K562 (cell line): ENCODE results near the gene SLC14A1.

Experiments used
- BCL6 ChIP-seq: fragments of 250-450 bp; sonication (Bioruptor Pico); IDR thresholded peaks from 2 replicates; pipeline ENCODE4 v1.4.0; 2020
- CEBPB ChIP-seq: fragments of 450-650 bp; IDR thresholded peaks from 2 replicates; pipeline ENCODE4 v1.6.1; 2016; ENCODE audit warnings: missing genetic modification characterization, missing compliant biosample characterization
- ETS2 ChIP-seq: IDR thresholded peaks from 2 replicates; pipeline ENCODE4 v1.6.1; 2016; ENCODE audit warnings: borderline replicate concordance, missing genetic modification characterization, mild to moderate bottlenecking, moderate library complexity, missing compliant biosample characterization; ENCODE audit not compliant: poor library complexity, severe bottlenecking
- EZH2 ChIP-seq: IDR thresholded peaks from 2 replicates; pipeline ENCODE4 v1.6.1; 2012; ENCODE audit warnings: low read depth, mild to moderate bottlenecking, inconsistent platforms, low read length, borderline replicate concordance
- GMEB1 ChIP-seq: fragments of 250-450 bp; sonication (Bioruptor Pico); IDR thresholded peaks from 2 replicates; pipeline ENCODE4 v1.4.0; 2020; ENCODE audit warnings: mild to moderate bottlenecking
- NRF1 ChIP-seq, 2 experiments: fragments of 450-650 bp; IDR thresholded peaks in 1 of 2; conservative IDR thresholded peaks in 1 of 2; 2 replicates each; pipeline ENCODE4 v1.6.1; 2014; ENCODE audit warnings: mild to moderate bottlenecking in 2 of 2
- POLR2A ChIP-seq: fragments of 450-650 bp; conservative IDR thresholded peaks from 2 replicates; pipeline ENCODE4 v1.6.1; 2016
- POLR2AphosphoS5 ChIP-seq: IDR thresholded peaks from 2 replicates; pipeline ENCODE4 v1.6.1; 2011; ENCODE audit warnings: mild to moderate bottlenecking, low read depth, low read length, moderate library complexity; ENCODE audit not compliant: control insufficient read depth, insufficient read depth
- TF ChIP-seq, protein P1 (sequence below), 3 experiments: IDR thresholded peaks in 2 of 3; conservative IDR thresholded peaks in 1 of 3; 2 replicates each; pipeline ENCODE4 v1.5.1; 2011 to 2012; ENCODE audit warnings: low read length in 3 of 3, mild to moderate bottlenecking in 3 of 3, control low read depth in 2 of 3, improper control_type of control experiment in 1 of 3, inconsistent platforms in 1 of 3, low read depth in 1 of 3, mixed read lengths in 1 of 3, moderate library complexity in 1 of 3; ENCODE audit not compliant: insufficient read depth in 2 of 3

DNA sequence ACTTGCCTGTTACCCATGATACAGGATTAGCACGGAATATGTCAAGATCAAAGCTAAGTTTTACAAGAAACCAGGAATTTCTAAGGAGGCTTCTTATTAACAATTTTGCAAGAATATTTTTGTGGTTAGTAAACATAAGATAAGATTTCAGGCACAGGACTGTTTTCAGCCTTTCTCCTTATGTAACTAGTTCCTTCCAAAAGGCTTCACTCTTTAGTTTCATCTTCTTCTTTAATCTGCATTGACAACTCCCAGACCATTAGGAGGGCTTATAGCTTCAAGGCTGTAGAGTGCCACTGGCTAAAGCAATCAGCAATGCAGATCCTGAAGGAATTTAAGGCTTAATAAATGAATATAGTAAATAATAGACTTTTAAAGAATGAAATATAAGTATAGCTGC lies 29.3 kb downstream of the SLC14A1 start:
- TF ChIP-seq GMEB1 (no peak), POLR2A (no peak), ETS2 (tag) (no peak), NRF1 (conservative IDR thresholded peaks at IDR 0.05 in 1 of 2, IDR thresholded peaks at IDR 0.05 in 1 of 2) (no peak), BCL6 (no peak), POLR2AphosphoS5 (no peak), CEBPB (no peak), EZH2 (no peak)
- TF ChIP-seq, protein P1, sequence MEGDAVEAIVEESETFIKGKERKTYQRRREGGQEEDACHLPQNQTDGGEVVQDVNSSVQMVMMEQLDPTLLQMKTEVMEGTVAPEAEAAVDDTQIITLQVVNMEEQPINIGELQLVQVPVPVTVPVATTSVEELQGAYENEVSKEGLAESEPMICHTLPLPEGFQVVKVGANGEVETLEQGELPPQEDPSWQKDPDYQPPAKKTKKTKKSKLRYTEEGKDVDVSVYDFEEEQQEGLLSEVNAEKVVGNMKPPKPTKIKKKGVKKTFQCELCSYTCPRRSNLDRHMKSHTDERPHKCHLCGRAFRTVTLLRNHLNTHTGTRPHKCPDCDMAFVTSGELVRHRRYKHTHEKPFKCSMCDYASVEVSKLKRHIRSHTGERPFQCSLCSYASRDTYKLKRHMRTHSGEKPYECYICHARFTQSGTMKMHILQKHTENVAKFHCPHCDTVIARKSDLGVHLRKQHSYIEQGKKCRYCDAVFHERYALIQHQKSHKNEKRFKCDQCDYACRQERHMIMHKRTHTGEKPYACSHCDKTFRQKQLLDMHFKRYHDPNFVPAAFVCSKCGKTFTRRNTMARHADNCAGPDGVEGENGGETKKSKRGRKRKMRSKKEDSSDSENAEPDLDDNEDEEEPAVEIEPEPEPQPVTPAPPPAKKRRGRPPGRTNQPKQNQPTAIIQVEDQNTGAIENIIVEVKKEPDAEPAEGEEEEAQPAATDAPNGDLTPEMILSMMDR (IDR thresholded peaks at IDR 0.05 in 2 of 3, conservative IDR thresholded peaks at IDR 0.05 in 1 of 3; ENCODE audit: insufficient read depth in 2 of 3, low read depth in 1 of 3, low read length in 3 of 3): no peak
